H1 (cell line): Measurements from ENCODE around the gene GPS1. TPM values are rescaled to one million over a fixed set of nuclear protein-coding genes. Genes with fewer than 3 reads are reported as not detected.

Experiments
- CTCF ChIA-PET: fragments of 300-600 bp; sonication (Branson Sonifier 250); formaldehyde crosslinking; loops from one replicate; lab custom pipeline; 2021; ENCODE audit not compliant: partially characterized antibody; lab: Charles Lee
- POLR2A ChIA-PET: fragments of 300-600 bp; sonication (Branson Sonifier 250); formaldehyde crosslinking; loops from one replicate; lab custom pipeline; 2021; ENCODE audit warnings: inconsistent platforms; ENCODE audit not compliant: partially characterized antibody; lab: Charles Lee
- DNase-seq, 2 experiments: peaks; one replicate each; pipeline versions ENCODE4 v3.0.0 to v3.0.0-alpha.2; 2010 to 2022; ENCODE audit warnings: low spot score in 2 of 2, low read depth in 1 of 2, mixed read lengths in 1 of 2
- FAIRE-seq: peaks from 2 replicates; lab custom pipeline; 2011; peaks lifted over from hg19 to GRCh38; lab: Jason Lieb, UNC
- H2AFZ ChIP-seq: 2 replicates; pipeline ENCODE4 v1.8.1; 2012; ENCODE audit warnings: low read length, inconsistent platforms
- H2AK5ac ChIP-seq: 2 replicates; pipeline ENCODE4 v1.6.1; 2013; ENCODE audit warnings: low read depth, low read length
- H2BK120ac ChIP-seq: replicated peaks from 2 replicates; pipeline ENCODE3; 2013; ENCODE audit warnings: low read depth, low read length, inconsistent platforms
- H2BK12ac ChIP-seq: 2 replicates; pipeline ENCODE4 v1.6.1; 2013; ENCODE audit warnings: low read depth, low read length
- H2BK15ac ChIP-seq: 2 replicates; pipeline ENCODE4 v1.6.1; 2013; ENCODE audit warnings: low read length
- H2BK20ac ChIP-seq: 2 replicates; pipeline ENCODE4 v1.6.1; 2013; ENCODE audit warnings: low read length
- H2BK5ac ChIP-seq: 2 replicates; pipeline ENCODE4 v1.6.1; 2013; ENCODE audit warnings: low read depth, low read length
- H3K14ac ChIP-seq: 2 replicates; pipeline ENCODE4 v1.6.1; 2013; ENCODE audit warnings: inconsistent platforms; ENCODE audit not compliant: insufficient read length
- H3K18ac ChIP-seq: 2 replicates; pipeline ENCODE4 v1.6.1; 2013; ENCODE audit warnings: low read length; ENCODE audit errors: extremely low read depth
- H3K23ac ChIP-seq: 2 replicates; pipeline ENCODE4 v1.6.1; 2013; ENCODE audit warnings: inconsistent platforms; ENCODE audit not compliant: insufficient read length
- H3K23me2 ChIP-seq: 2 replicates; pipeline ENCODE4 v1.6.1; 2013; ENCODE audit warnings: low read depth, low read length
- H3K27ac ChIP-seq: 2 replicates; pipeline ENCODE4 v1.6.1; 2011; ENCODE audit warnings: low read depth, low read length, inconsistent platforms
- H3K27me3 ChIP-seq, 4 experiments: replicated peaks in 1 of 4; 1 replicate in 1 of 4; 2 replicates in 3 of 4; pipeline versions ENCODE4 v1.6.1 to v1.8.1; 2011 to 2013; ENCODE audit warnings: low read length in 3 of 4, mild to moderate bottlenecking in 3 of 4, inconsistent platforms in 2 of 4, mixed read lengths in 2 of 4, moderate library complexity in 1 of 4; ENCODE audit not compliant: control insufficient read depth in 3 of 4, insufficient read depth in 3 of 4; ENCODE audit errors: extremely low read depth in 1 of 4
- H3K36me3 ChIP-seq, 4 experiments: 2 replicates each; pipeline versions ENCODE4 v1.6.1 to v1.8.1; 2011 to 2013; ENCODE audit warnings: mild to moderate bottlenecking in 4 of 4, low read length in 3 of 4, moderate library complexity in 2 of 4, control low read depth in 1 of 4, inconsistent platforms in 1 of 4; ENCODE audit not compliant: insufficient read depth in 4 of 4, control insufficient read depth in 2 of 4
- H3K4ac ChIP-seq: replicated peaks from 2 replicates; pipeline ENCODE3; 2013; ENCODE audit warnings: low read length, low read depth, mixed read lengths, inconsistent platforms; ENCODE audit not compliant: insufficient read length
- H3K4me1 ChIP-seq, 4 experiments: replicated peaks in 1 of 4; 1 replicate in 1 of 4; 2 replicates in 3 of 4; pipeline versions ENCODE4 v1.6.1 to v1.8.1; 2011 to 2013; ENCODE audit warnings: low read length in 3 of 4, inconsistent platforms in 2 of 4, mixed read lengths in 1 of 4; ENCODE audit not compliant: insufficient read depth in 4 of 4, control insufficient read depth in 3 of 4
- H3K4me2 ChIP-seq, 2 experiments: 2 replicates each; pipeline versions ENCODE4 v1.6.1 to v1.8.1; 2011 to 2013; ENCODE audit warnings: low read depth in 2 of 2, low read length in 2 of 2, control low read depth in 1 of 2, inconsistent platforms in 1 of 2, mild to moderate bottlenecking in 1 of 2; ENCODE audit not compliant: insufficient read depth in 1 of 2
- H3K4me3 ChIP-seq, 4 experiments: fragments of 200-600, 300-600 bp in 1 of 4; sonication (generic), shearing (Covaris generic), sonication (Bioruptor Twin) in 1 of 4; 2 replicates each; pipeline versions ENCODE4 v1.5.1 to v1.8.1; 2011 to 2016; ENCODE audit warnings: low read length in 4 of 4, low read depth in 3 of 4, control low read depth in 2 of 4, inconsistent platforms in 2 of 4, mild to moderate bottlenecking in 2 of 4, mixed read lengths in 1 of 4, moderate library complexity in 1 of 4; ENCODE audit not compliant: insufficient read depth in 2 of 4; ENCODE audit errors: extremely low read depth in 1 of 4
- H3K56ac ChIP-seq: replicated peaks from 2 replicates; pipeline ENCODE3; 2013; ENCODE audit warnings: low read depth, mild to moderate bottlenecking, mixed read lengths, low read length, inconsistent platforms; ENCODE audit not compliant: insufficient read length
- H3K79me1 ChIP-seq: 2 replicates; pipeline ENCODE4 v1.6.1; 2013; ENCODE audit warnings: low read depth, low read length, control low read depth
- H3K79me2 ChIP-seq, 2 experiments: 2 replicates each; pipeline versions ENCODE4 v1.6.1 to v1.8.1; 2012 to 2013; ENCODE audit warnings: low read length in 2 of 2, mild to moderate bottlenecking in 2 of 2, inconsistent platforms in 1 of 2; ENCODE audit not compliant: insufficient read depth in 2 of 2, control insufficient read depth in 1 of 2
- H3K9ac ChIP-seq, 4 experiments: replicated peaks in 1 of 4; 1 replicate in 1 of 4; 2 replicates in 3 of 4; pipeline versions ENCODE4 v1.6.1 to v1.8.1; 2011 to 2013; ENCODE audit warnings: low read depth in 3 of 4, low read length in 3 of 4, control low read depth in 2 of 4, mild to moderate bottlenecking in 2 of 4, moderate library complexity in 2 of 4, inconsistent platforms in 1 of 4; ENCODE audit errors: extremely low read depth in 1 of 4
- H3K9me3 ChIP-seq, 2 experiments: 2 replicates each; pipeline versions ENCODE4 v1.6.1 to v1.8.1; 2012 to 2013; ENCODE audit warnings: mild to moderate bottlenecking in 2 of 2, moderate library complexity in 2 of 2, control low read depth in 1 of 2, inconsistent platforms in 1 of 2, low read depth in 1 of 2, low read length in 1 of 2, mixed read lengths in 1 of 2; ENCODE audit not compliant: insufficient read depth in 2 of 2
- H4K20me1 ChIP-seq, 2 experiments: replicated peaks in 1 of 2; 2 replicates each; pipeline versions ENCODE3 to v1.8.1; 2011 to 2013; ENCODE audit warnings: inconsistent platforms in 2 of 2, low read length in 2 of 2, mild to moderate bottlenecking in 1 of 2; ENCODE audit not compliant: insufficient read depth in 2 of 2, control insufficient read depth in 1 of 2
- H4K5ac ChIP-seq: 2 replicates; pipeline ENCODE4 v1.6.1; 2013; ENCODE audit warnings: low read length, low read depth, mixed read lengths, inconsistent platforms; ENCODE audit not compliant: insufficient read length
- H4K8ac ChIP-seq: 2 replicates; pipeline ENCODE4 v1.8.0; 2013; ENCODE audit warnings: mild to moderate bottlenecking, moderate library complexity, low read length, inconsistent platforms; ENCODE audit not compliant: insufficient read depth; ENCODE audit errors: extremely low read depth
- H4K91ac ChIP-seq: replicated peaks from 2 replicates; pipeline ENCODE3; 2013; ENCODE audit warnings: low read length, mixed read lengths, inconsistent platforms; ENCODE audit not compliant: insufficient read length
- EP300 ChIP-seq, 2 experiments: IDR thresholded peaks; 1 replicate in 1 of 2; 2 replicates in 1 of 2; pipeline ENCODE4 v1.6.1; 2011 to 2012; ENCODE audit warnings: low read depth in 2 of 2, low read length in 2 of 2, mild to moderate bottlenecking in 2 of 2, borderline replicate concordance in 1 of 2, inconsistent platforms in 1 of 2, moderate library complexity in 1 of 2
- RFX5 ChIP-seq: IDR thresholded peaks from 2 replicates; pipeline ENCODE4 v1.6.1; 2011; ENCODE audit warnings: low read depth, low read length, improper control_type of control experiment, borderline replicate concordance
- WGBS, 2 experiments: shearing (Covaris generic) in 1 of 2; methylation state at CpG; one replicate each; pipeline versions ENCODE4 v1.1.6 to v1.1.7; 2013 to 2015; ENCODE audit warnings: low lambda C conversion rate in 2 of 2, mixed read lengths in 2 of 2, inconsistent platforms in 1 of 2, low coverage in 1 of 2, missing lambda C conversion rate in 1 of 2; ENCODE audit not compliant: insufficient replicate concordance in 2 of 2, insufficient coverage in 1 of 2, insufficient read length in 1 of 2; ENCODE audit errors: extremely low coverage in 1 of 2, missing lambda C conversion rate in 1 of 2; 5-methylcytosine and 5-hydroxymethylcytosine counted together
- polyA plus RNA-seq, 7 experiments: library from polyadenylated mRNA; depleted of rRNA in 3 of 7; stranded (reverse) in 5 of 7; unstranded in 2 of 7; fragments of >200 nt in 5 of 7; fragments of 200-250 nt in 2 of 7; gene quantifications; 1 replicate in 5 of 7; 2 replicates in 1 of 7; 4 replicates in 1 of 7; pipeline versions ENCODE4 v1.2.1 to v1.2.3, GENCODE V29; 2011 to 2013; ENCODE audit warnings: missing spikeins in 2 of 7, mixed read lengths in 2 of 7
- total RNA-seq: library from RNA; stranded (reverse); fragmentation: NEBNext Ultra II Directional; extraction: Animal tissue kit (Norgen Biotek cat#: 25700); gene quantifications from 2 replicates; pipeline ENCODE4 v1.2.1, GENCODE V29; 2021

The GPS1 gene
- total and polyA plus RNA-seq, 2 of the 8 experiments (the other 6 are each of a cell fraction or from before 2014, with no cell fraction given), result 153 to 277 TPM

DNA sequence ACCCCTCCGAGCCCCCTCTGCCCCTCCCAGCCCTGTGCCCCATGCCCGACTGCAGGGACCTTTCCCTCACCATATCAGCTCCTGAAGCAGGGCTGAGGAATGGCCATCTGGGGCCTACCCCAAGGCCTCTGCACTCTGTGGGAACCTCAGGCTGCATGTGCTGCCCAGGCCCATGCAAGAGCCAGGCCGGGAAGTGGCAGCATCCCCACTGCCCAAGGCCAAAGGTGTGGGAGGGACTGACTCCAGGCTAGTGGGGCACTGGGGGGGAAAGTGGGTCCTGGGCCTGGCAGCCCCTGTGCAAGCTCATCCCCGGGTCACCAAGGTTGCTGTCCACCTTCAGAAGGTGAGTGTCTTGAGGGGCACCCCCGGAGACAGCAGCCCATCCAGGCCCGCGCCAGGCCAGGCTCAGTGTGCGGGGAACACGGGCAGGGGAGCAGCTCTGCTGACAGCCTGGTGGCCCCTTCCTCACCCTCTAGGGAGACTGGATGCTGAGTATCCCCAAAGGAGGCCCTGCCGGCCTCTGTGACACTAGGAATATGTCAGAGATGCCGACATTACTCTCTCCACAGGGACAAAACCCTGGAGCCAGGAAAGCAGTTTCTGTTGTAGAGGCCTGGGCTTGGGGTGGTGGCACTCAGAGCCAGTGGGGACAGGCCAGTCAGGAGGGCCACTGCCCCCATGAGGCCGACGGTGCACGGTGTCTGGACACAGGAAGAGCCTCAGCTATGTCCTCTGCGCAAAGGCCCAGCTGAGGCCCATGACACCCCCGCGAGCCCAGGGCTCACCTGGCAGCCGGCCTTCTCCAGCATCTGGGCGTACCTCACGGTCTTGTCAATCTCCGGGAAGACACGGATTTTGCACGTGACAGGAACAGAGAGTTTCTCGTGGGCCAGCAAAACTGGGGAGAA is 10.6 kb downstream of the GPS1 start:
- no peaks in the 10 kb centered on the region for H3K27me3 ChIP-seq
- H3K56ac ChIP-seq, result no peak overlapping the region
- H3K18ac ChIP-seq, result no peak overlapping the region
- H3K79me1 ChIP-seq, result peaks cover 5% of the 10 kb centered on the region; the same call in 1 of the 2 replicates
- H3K4ac ChIP-seq, result no peak overlapping the region
- H2BK15ac ChIP-seq, result no peak overlapping the region
- H3K36me3 ChIP-seq, result peaks cover 8 to 24% (median 16%) of the 10 kb centered on the region in 4 experiments; a peak in 5 of 8 replicates
- H2BK5ac ChIP-seq, result no peak overlapping the region
- H3K14ac ChIP-seq, result no peak overlapping the region
- peaks cover 0 to 10% (median 5%) of the 10 kb centered on the region in 4 experiments; a peak in 5 of 7 replicates for H3K4me1 ChIP-seq
- ChIA-PET POLR2A (interaction anchor here (0.9 to 16.2 kb wide), 10 partner anchors 7 to 128 kb away, joined by 3 to 161 read pairs (median 6); partner anchors contain the start of genes DCXR, GPS1, RAC3 and RFNG), CTCF (interaction anchor here (0.8 to 2.8 kb wide), 6 partner anchors 9 to 43 kb away, joined by 3 to 15 read pairs (median 4); no protein-coding TSS in a partner anchor)
- no peak overlapping the region for H3K9ac ChIP-seq
- H3K9me3 ChIP-seq, result no peaks in the 10 kb centered on the region
- no peak overlapping the region for H4K91ac ChIP-seq
- no peaks in the 10 kb centered on the region for H3K79me2 ChIP-seq
- H2AFZ ChIP-seq, result no peak overlapping the region
- no peak overlapping the region for H3K27ac ChIP-seq
- DNase-seq (no peak), FAIRE-seq (no peak)
- peaks cover 8% of the 10 kb centered on the region; the same call in 1 of the 2 replicates for H3K23me2 ChIP-seq
- H3K4me2 ChIP-seq, result no peak overlapping the region
- H4K5ac ChIP-seq, result no peak overlapping the region
- no peak overlapping the region for H2AK5ac ChIP-seq
- WGBS, 2 experiments, result 94% methylated on average over 23 of the region's 24 CpGs; no CpG with 5 or more reads in 1 of the 2 experiments
- peaks cover 0 to 9% of the 10 kb centered on the region in 2 experiments for H4K20me1 ChIP-seq
- H4K8ac ChIP-seq, result no peak overlapping the region; the same call in 1 of the 2 replicates
- H3K23ac ChIP-seq, result no peak overlapping the region
- H2BK12ac ChIP-seq, result no peak overlapping the region
- H2BK120ac ChIP-seq, result no peak overlapping the region
- H2BK20ac ChIP-seq, result no peak overlapping the region
- H3K4me3 ChIP-seq, result no peak overlapping the region
- TF ChIP-seq EP300 (IDR thresholded peaks at IDR 0.05; ENCODE audit: borderline replicate concordance in 1 of 2, low read depth in 2 of 2, low read length in 2 of 2), result no peak
- no peak for TF ChIP-seq RFX5
